ENCODE results near the gene DNAJC17. TPM values are rescaled to one million over a fixed set of nuclear protein-coding genes. Genes with fewer than 3 reads are reported as not detected.

The DNAJC17 gene
- total RNA-seq, 1 donor from 2014 or later, result 55.6 TPM

- peak; percentile 30 for DNase-seq (ENCODE audit: low spot score)
- Mint-ChIP-seq H3K36me3 (ENCODE audit: low read depth, unreplicated experiment) (peaks cover 5% of the 10 kb centered on the region), H3K4me3 (ENCODE audit: unreplicated experiment) (peak overlapping the region; percentile 87), H3K9me3 (ENCODE audit: unreplicated experiment) (no peaks in the 10 kb centered on the region), H3K27ac (ENCODE audit: unreplicated experiment) (peak overlapping the region; percentile 64), H3K4me1 (ENCODE audit: unreplicated experiment) (peaks cover 26% of the 10 kb centered on the region), H3K27me3 (ENCODE audit: unreplicated experiment) (peaks cover 20% of the 10 kb centered on the region)
- TF ChIP-seq CTCF (IDR thresholded peaks at IDR 0.05; ENCODE audit: unreplicated experiment), result no peak
These were observed 36.1 kb upstream of the DNAJC17 start for GRCh38 chr15:40843261-40843884.

GRCh38 chr15:40841741-40842140, 34.5 kb upstream of the DNAJC17 start:
- Mint-ChIP-seq H3K9me3 (ENCODE audit: unreplicated experiment) (no peaks in the 10 kb centered on the region), H3K27ac (ENCODE audit: unreplicated experiment) (no peak overlapping the region), H3K36me3 (ENCODE audit: low read depth, unreplicated experiment) (no peaks in the 10 kb centered on the region), H3K4me1 (ENCODE audit: unreplicated experiment) (peaks cover 11% of the 10 kb centered on the region), H3K4me3 (ENCODE audit: unreplicated experiment) (no peak overlapping the region), H3K27me3 (ENCODE audit: unreplicated experiment) (peaks cover 17% of the 10 kb centered on the region)
- TF ChIP-seq CTCF (IDR thresholded peaks at IDR 0.05; ENCODE audit: unreplicated experiment), result no peak
- DNase-seq (ENCODE audit: low spot score), result no peak

- H3K27me3 Mint-ChIP-seq (ENCODE audit: unreplicated experiment), result peaks cover 5% of the 10 kb centered on the region
These were observed 31.5 kb upstream of the DNAJC17 start for GRCh38 chr15:40838756-40839155.

GRCh38 chr15:40836020-40836419, 28.7 kb upstream of the DNAJC17 start:
- no peak for DNase-seq (ENCODE audit: low spot score)
- Mint-ChIP-seq H3K4me3 (ENCODE audit: unreplicated experiment) (no peak overlapping the region), H3K27me3 (ENCODE audit: unreplicated experiment) (peaks cover 2% of the 10 kb centered on the region), H3K4me1 (ENCODE audit: unreplicated experiment) (peaks cover 8% of the 10 kb centered on the region), H3K9me3 (ENCODE audit: unreplicated experiment) (no peaks in the 10 kb centered on the region), H3K27ac (ENCODE audit: unreplicated experiment) (no peak overlapping the region), H3K36me3 (ENCODE audit: low read depth, unreplicated experiment) (peaks cover 7% of the 10 kb centered on the region)
- no peak for TF ChIP-seq CTCF (IDR thresholded peaks at IDR 0.05; ENCODE audit: unreplicated experiment)

More at GRCh38 chr15:40838756-40839155, 31.5 kb upstream of the DNAJC17 start:
- H3K4me1 Mint-ChIP-seq (ENCODE audit: unreplicated experiment), result peaks cover 4% of the 10 kb centered on the region
- H3K36me3 Mint-ChIP-seq (ENCODE audit: low read depth, unreplicated experiment), result no peaks in the 10 kb centered on the region
- no peak for TF ChIP-seq CTCF (IDR thresholded peaks at IDR 0.05; ENCODE audit: unreplicated experiment)
- H3K4me3 Mint-ChIP-seq (ENCODE audit: unreplicated experiment), result no peak overlapping the region
- H3K9me3 Mint-ChIP-seq (ENCODE audit: unreplicated experiment), result no peaks in the 10 kb centered on the region
- DNase-seq (ENCODE audit: low spot score), result no peak
- H3K27ac Mint-ChIP-seq (ENCODE audit: unreplicated experiment), result no peak overlapping the region

GRCh38 chr15:40832903-40833302, 25.6 kb upstream of the DNAJC17 start:
- DNase-seq (ENCODE audit: low spot score), result no peak
- Mint-ChIP-seq H3K36me3 (ENCODE audit: low read depth, unreplicated experiment) (peaks cover 7% of the 10 kb centered on the region), H3K27ac (ENCODE audit: unreplicated experiment) (no peak overlapping the region), H3K4me1 (ENCODE audit: unreplicated experiment) (peaks cover 15% of the 10 kb centered on the region), H3K4me3 (ENCODE audit: unreplicated experiment) (no peak overlapping the region), H3K27me3 (ENCODE audit: unreplicated experiment) (peaks cover 3% of the 10 kb centered on the region), H3K9me3 (ENCODE audit: unreplicated experiment) (no peaks in the 10 kb centered on the region)
- TF ChIP-seq CTCF (IDR thresholded peaks at IDR 0.05; ENCODE audit: unreplicated experiment), result no peak
